H1 (cell line): ENCODE data around the gene CMPK2. TPM values are rescaled to one million over a fixed set of nuclear protein-coding genes. Genes with fewer than 3 reads are reported as not detected.

Experiments
- CTCF ChIA-PET: fragments of 300-600 bp; sonication (Branson Sonifier 250); formaldehyde crosslinking; loops from one replicate; lab custom pipeline; 2021; ENCODE audit not compliant: partially characterized antibody; lab: Charles Lee
- POLR2A ChIA-PET: fragments of 300-600 bp; sonication (Branson Sonifier 250); formaldehyde crosslinking; loops from one replicate; lab custom pipeline; 2021; ENCODE audit warnings: inconsistent platforms; ENCODE audit not compliant: partially characterized antibody; lab: Charles Lee
- DNase-seq, 2 experiments: peaks; one replicate each; pipeline versions ENCODE4 v3.0.0 to v3.0.0-alpha.2; 2010 to 2022; ENCODE audit warnings: low spot score in 2 of 2, low read depth in 1 of 2, mixed read lengths in 1 of 2
- FAIRE-seq: peaks from 2 replicates; lab custom pipeline; 2011; peaks lifted over from hg19 to GRCh38; lab: Jason Lieb, UNC
- H2AFZ ChIP-seq: 2 replicates; pipeline ENCODE4 v1.8.1; 2012; ENCODE audit warnings: low read length, inconsistent platforms
- H2AK5ac ChIP-seq: 2 replicates; pipeline ENCODE4 v1.6.1; 2013; ENCODE audit warnings: low read depth, low read length
- H2BK120ac ChIP-seq: replicated peaks from 2 replicates; pipeline ENCODE3; 2013; ENCODE audit warnings: low read depth, low read length, inconsistent platforms
- H2BK12ac ChIP-seq: 2 replicates; pipeline ENCODE4 v1.6.1; 2013; ENCODE audit warnings: low read depth, low read length
- H2BK15ac ChIP-seq: 2 replicates; pipeline ENCODE4 v1.6.1; 2013; ENCODE audit warnings: low read length
- H2BK20ac ChIP-seq: 2 replicates; pipeline ENCODE4 v1.6.1; 2013; ENCODE audit warnings: low read length
- H2BK5ac ChIP-seq: 2 replicates; pipeline ENCODE4 v1.6.1; 2013; ENCODE audit warnings: low read depth, low read length
- H3K14ac ChIP-seq: 2 replicates; pipeline ENCODE4 v1.6.1; 2013; ENCODE audit warnings: inconsistent platforms; ENCODE audit not compliant: insufficient read length
- H3K18ac ChIP-seq: 2 replicates; pipeline ENCODE4 v1.6.1; 2013; ENCODE audit warnings: low read length; ENCODE audit errors: extremely low read depth
- H3K23ac ChIP-seq: 2 replicates; pipeline ENCODE4 v1.6.1; 2013; ENCODE audit warnings: inconsistent platforms; ENCODE audit not compliant: insufficient read length
- H3K23me2 ChIP-seq: 2 replicates; pipeline ENCODE4 v1.6.1; 2013; ENCODE audit warnings: low read depth, low read length
- H3K27ac ChIP-seq: 2 replicates; pipeline ENCODE4 v1.6.1; 2011; ENCODE audit warnings: low read depth, low read length, inconsistent platforms
- H3K27me3 ChIP-seq, 4 experiments: replicated peaks in 1 of 4; 1 replicate in 1 of 4; 2 replicates in 3 of 4; pipeline versions ENCODE4 v1.6.1 to v1.8.1; 2011 to 2013; ENCODE audit warnings: low read length in 3 of 4, mild to moderate bottlenecking in 3 of 4, inconsistent platforms in 2 of 4, mixed read lengths in 2 of 4, moderate library complexity in 1 of 4; ENCODE audit not compliant: control insufficient read depth in 3 of 4, insufficient read depth in 3 of 4; ENCODE audit errors: extremely low read depth in 1 of 4
- H3K36me3 ChIP-seq, 4 experiments: 2 replicates each; pipeline versions ENCODE4 v1.6.1 to v1.8.1; 2011 to 2013; ENCODE audit warnings: mild to moderate bottlenecking in 4 of 4, low read length in 3 of 4, moderate library complexity in 2 of 4, control low read depth in 1 of 4, inconsistent platforms in 1 of 4; ENCODE audit not compliant: insufficient read depth in 4 of 4, control insufficient read depth in 2 of 4
- H3K4ac ChIP-seq: replicated peaks from 2 replicates; pipeline ENCODE3; 2013; ENCODE audit warnings: low read length, low read depth, mixed read lengths, inconsistent platforms; ENCODE audit not compliant: insufficient read length
- H3K4me1 ChIP-seq, 4 experiments: replicated peaks in 1 of 4; 1 replicate in 1 of 4; 2 replicates in 3 of 4; pipeline versions ENCODE4 v1.6.1 to v1.8.1; 2011 to 2013; ENCODE audit warnings: low read length in 3 of 4, inconsistent platforms in 2 of 4, mixed read lengths in 1 of 4; ENCODE audit not compliant: insufficient read depth in 4 of 4, control insufficient read depth in 3 of 4
- H3K4me2 ChIP-seq, 2 experiments: 2 replicates each; pipeline versions ENCODE4 v1.6.1 to v1.8.1; 2011 to 2013; ENCODE audit warnings: low read depth in 2 of 2, low read length in 2 of 2, control low read depth in 1 of 2, inconsistent platforms in 1 of 2, mild to moderate bottlenecking in 1 of 2; ENCODE audit not compliant: insufficient read depth in 1 of 2
- H3K4me3 ChIP-seq, 4 experiments: fragments of 200-600, 300-600 bp in 1 of 4; sonication (generic), shearing (Covaris generic), sonication (Bioruptor Twin) in 1 of 4; 2 replicates each; pipeline versions ENCODE4 v1.5.1 to v1.8.1; 2011 to 2016; ENCODE audit warnings: low read length in 4 of 4, low read depth in 3 of 4, control low read depth in 2 of 4, inconsistent platforms in 2 of 4, mild to moderate bottlenecking in 2 of 4, mixed read lengths in 1 of 4, moderate library complexity in 1 of 4; ENCODE audit not compliant: insufficient read depth in 2 of 4; ENCODE audit errors: extremely low read depth in 1 of 4
- H3K56ac ChIP-seq: replicated peaks from 2 replicates; pipeline ENCODE3; 2013; ENCODE audit warnings: low read depth, mild to moderate bottlenecking, mixed read lengths, low read length, inconsistent platforms; ENCODE audit not compliant: insufficient read length
- H3K79me1 ChIP-seq: 2 replicates; pipeline ENCODE4 v1.6.1; 2013; ENCODE audit warnings: low read depth, low read length, control low read depth
- H3K79me2 ChIP-seq, 2 experiments: 2 replicates each; pipeline versions ENCODE4 v1.6.1 to v1.8.1; 2012 to 2013; ENCODE audit warnings: low read length in 2 of 2, mild to moderate bottlenecking in 2 of 2, inconsistent platforms in 1 of 2; ENCODE audit not compliant: insufficient read depth in 2 of 2, control insufficient read depth in 1 of 2
- H3K9ac ChIP-seq, 4 experiments: replicated peaks in 1 of 4; 1 replicate in 1 of 4; 2 replicates in 3 of 4; pipeline versions ENCODE4 v1.6.1 to v1.8.1; 2011 to 2013; ENCODE audit warnings: low read depth in 3 of 4, low read length in 3 of 4, control low read depth in 2 of 4, mild to moderate bottlenecking in 2 of 4, moderate library complexity in 2 of 4, inconsistent platforms in 1 of 4; ENCODE audit errors: extremely low read depth in 1 of 4
- H3K9me3 ChIP-seq, 2 experiments: 2 replicates each; pipeline versions ENCODE4 v1.6.1 to v1.8.1; 2012 to 2013; ENCODE audit warnings: mild to moderate bottlenecking in 2 of 2, moderate library complexity in 2 of 2, control low read depth in 1 of 2, inconsistent platforms in 1 of 2, low read depth in 1 of 2, low read length in 1 of 2, mixed read lengths in 1 of 2; ENCODE audit not compliant: insufficient read depth in 2 of 2
- H4K20me1 ChIP-seq, 2 experiments: replicated peaks in 1 of 2; 2 replicates each; pipeline versions ENCODE3 to v1.8.1; 2011 to 2013; ENCODE audit warnings: inconsistent platforms in 2 of 2, low read length in 2 of 2, mild to moderate bottlenecking in 1 of 2; ENCODE audit not compliant: insufficient read depth in 2 of 2, control insufficient read depth in 1 of 2
- H4K5ac ChIP-seq: 2 replicates; pipeline ENCODE4 v1.6.1; 2013; ENCODE audit warnings: low read length, low read depth, mixed read lengths, inconsistent platforms; ENCODE audit not compliant: insufficient read length
- H4K8ac ChIP-seq: 2 replicates; pipeline ENCODE4 v1.8.0; 2013; ENCODE audit warnings: mild to moderate bottlenecking, moderate library complexity, low read length, inconsistent platforms; ENCODE audit not compliant: insufficient read depth; ENCODE audit errors: extremely low read depth
- H4K91ac ChIP-seq: replicated peaks from 2 replicates; pipeline ENCODE3; 2013; ENCODE audit warnings: low read length, mixed read lengths, inconsistent platforms; ENCODE audit not compliant: insufficient read length
- ATF3 ChIP-seq: IDR thresholded peaks from 2 replicates; pipeline ENCODE4 v1.6.1; 2011; ENCODE audit warnings: low read depth, mild to moderate bottlenecking, low read length; ENCODE audit not compliant: insufficient read depth
- CEBPB ChIP-seq: IDR thresholded peaks from 2 replicates; pipeline ENCODE4 v1.6.1; 2012; ENCODE audit warnings: low read depth, low read length
- CHD1 ChIP-seq: IDR thresholded peaks from 2 replicates; pipeline ENCODE4 v1.6.1; 2012; ENCODE audit warnings: low read depth, low read length, improper control_type of control experiment
- CREB1 ChIP-seq: IDR thresholded peaks from 2 replicates; pipeline ENCODE4 v1.6.1; 2012; ENCODE audit warnings: inconsistent platforms
- CTBP2 ChIP-seq: IDR thresholded peaks from 2 replicates; pipeline ENCODE4 v1.7.0; 2011; ENCODE audit warnings: borderline replicate concordance, mild to moderate bottlenecking, moderate library complexity, mixed read lengths, low read length; ENCODE audit not compliant: insufficient read depth, insufficient read length
- EZH2 ChIP-seq: fragments of 200-600 bp; sonication (generic); IDR thresholded peaks from 2 replicates; pipeline ENCODE4 v1.7.1; 2012; ENCODE audit warnings: low read depth, mild to moderate bottlenecking, moderate library complexity, low read length, inconsistent platforms; ENCODE audit not compliant: severe bottlenecking
- JUND ChIP-seq: IDR thresholded peaks from 2 replicates; pipeline ENCODE4 v1.6.1; 2011; ENCODE audit warnings: mild to moderate bottlenecking, improper control_type of control experiment, low read length
- POLR2A ChIP-seq, 2 experiments: IDR thresholded peaks; 1 replicate in 1 of 2; 2 replicates in 1 of 2; pipeline ENCODE4 v1.6.1; 2011; ENCODE audit warnings: low read depth in 2 of 2, low read length in 2 of 2, mild to moderate bottlenecking in 2 of 2; ENCODE audit errors: control extremely low read depth in 1 of 2
- SIX5 ChIP-seq: IDR thresholded peaks from 2 replicates; pipeline ENCODE4 v1.6.1; 2011; ENCODE audit warnings: mild to moderate bottlenecking, low read depth, low read length
- SP2 ChIP-seq: IDR thresholded peaks from 2 replicates; pipeline ENCODE4 v1.6.1; 2012; ENCODE audit warnings: mild to moderate bottlenecking, low read length, inconsistent platforms
- SP4 ChIP-seq: IDR thresholded peaks from 2 replicates; pipeline ENCODE4 v1.6.1; 2012; ENCODE audit warnings: low read length, inconsistent platforms
- TAF1 ChIP-seq: IDR thresholded peaks from 2 replicates; pipeline ENCODE4 v1.6.1; 2011; ENCODE audit warnings: mild to moderate bottlenecking, low read depth, low read length
- TBP ChIP-seq: IDR thresholded peaks from 2 replicates; pipeline ENCODE4 v1.6.1; 2011; ENCODE audit warnings: low read depth, low read length, improper control_type of control experiment
- ZNF274 ChIP-seq: IDR thresholded peaks from 2 replicates; pipeline ENCODE4 v1.7.0; 2012; ENCODE audit warnings: low read length, borderline replicate concordance; ENCODE audit errors: extremely low read depth
- WGBS, 2 experiments: shearing (Covaris generic) in 1 of 2; methylation state at CpG; one replicate each; pipeline versions ENCODE4 v1.1.6 to v1.1.7; 2013 to 2015; ENCODE audit warnings: low lambda C conversion rate in 2 of 2, mixed read lengths in 2 of 2, inconsistent platforms in 1 of 2, low coverage in 1 of 2, missing lambda C conversion rate in 1 of 2; ENCODE audit not compliant: insufficient replicate concordance in 2 of 2, insufficient coverage in 1 of 2, insufficient read length in 1 of 2; ENCODE audit errors: extremely low coverage in 1 of 2, missing lambda C conversion rate in 1 of 2; 5-methylcytosine and 5-hydroxymethylcytosine counted together
- polyA plus RNA-seq, 7 experiments: library from polyadenylated mRNA; depleted of rRNA in 3 of 7; stranded (reverse) in 5 of 7; unstranded in 2 of 7; fragments of >200 nt in 5 of 7; fragments of 200-250 nt in 2 of 7; gene quantifications; 1 replicate in 5 of 7; 2 replicates in 1 of 7; 4 replicates in 1 of 7; pipeline versions ENCODE4 v1.2.1 to v1.2.3, GENCODE V29; 2011 to 2013; ENCODE audit warnings: missing spikeins in 2 of 7, mixed read lengths in 2 of 7
- total RNA-seq: library from RNA; stranded (reverse); fragmentation: NEBNext Ultra II Directional; extraction: Animal tissue kit (Norgen Biotek cat#: 25700); gene quantifications from 2 replicates; pipeline ENCODE4 v1.2.1, GENCODE V29; 2021
- TF ChIP-seq, protein P1 (sequence below): IDR thresholded peaks from 2 replicates; pipeline ENCODE4 v1.6.1; 2012; ENCODE audit warnings: inconsistent platforms

The CMPK2 gene
- total and polyA plus RNA-seq, 2 of the 8 experiments (the other 6 are each of a cell fraction or from before 2014, with no cell fraction given): 0.28 to 0.53 TPM

DNA sequence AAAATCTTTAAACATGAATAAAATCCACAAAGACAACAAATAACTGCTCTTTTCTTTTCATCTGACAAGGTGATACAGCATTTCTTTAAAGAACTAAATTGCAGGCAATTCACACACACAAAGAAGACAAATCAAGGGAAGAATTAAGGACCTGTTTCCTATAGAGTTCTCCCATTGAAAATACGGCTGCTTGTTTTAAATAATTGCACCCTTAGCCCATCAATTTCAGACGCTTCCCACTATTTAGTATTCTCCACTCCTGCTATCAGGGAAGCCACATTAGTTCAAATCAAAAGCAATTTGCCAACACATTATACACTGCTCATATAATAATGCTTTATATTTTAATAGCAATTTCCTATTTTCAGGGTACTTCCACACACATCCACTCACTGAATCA is 11.3 kb downstream of the CMPK2 start:
- no peak overlapping the region for H2BK120ac ChIP-seq
- H3K4me2 ChIP-seq: no peak overlapping the region
- no peak overlapping the region for H3K27ac ChIP-seq
- H2BK15ac ChIP-seq: no peak overlapping the region
- no peak overlapping the region for H3K18ac ChIP-seq
- no peak overlapping the region for H2BK12ac ChIP-seq
- H3K23me2 ChIP-seq: no peaks in the 10 kb centered on the region
- no peaks in the 10 kb centered on the region for H3K36me3 ChIP-seq
- DNase-seq (no peak), FAIRE-seq (no peak)
- H4K91ac ChIP-seq: no peak overlapping the region
- H3K56ac ChIP-seq: no peak overlapping the region
- H3K4me3 ChIP-seq: no peak overlapping the region
- no peak overlapping the region for H2AFZ ChIP-seq
- H3K9ac ChIP-seq: no peak overlapping the region
- H4K8ac ChIP-seq: no peak overlapping the region
- H3K4ac ChIP-seq: no peak overlapping the region
- no peak overlapping the region for H2BK5ac ChIP-seq
- ChIA-PET POLR2A (interaction anchor here (0.6 kb wide), 1 partner anchor 100 kb away, joined by 5 read pairs; no protein-coding TSS in a partner anchor), CTCF (interaction anchor here (0.6 kb wide), 2 partner anchors 22 to 38 kb away, joined by 3 read pairs; no protein-coding TSS in a partner anchor)
- H3K4me1 ChIP-seq: 0 out of 7 replicates have a peak, but pooled peaks cover 0 to 2% (median 0%) of the 10 kb centered on the region in 4 experiments
- no peaks in the 10 kb centered on the region for H3K79me1 ChIP-seq
- no peak overlapping the region for H4K5ac ChIP-seq
- H4K20me1 ChIP-seq: no peaks in the 10 kb centered on the region
- H2BK20ac ChIP-seq: no peak overlapping the region
- no peak overlapping the region for H3K14ac ChIP-seq
- no peak overlapping the region for H2AK5ac ChIP-seq
- H3K79me2 ChIP-seq: no peaks in the 10 kb centered on the region
- H3K23ac ChIP-seq: no peak overlapping the region
- no peaks in the 10 kb centered on the region for H3K27me3 ChIP-seq
- H3K9me3 ChIP-seq: peaks cover 13 to 16% of the 10 kb centered on the region in 2 experiments; a peak in 2 of 4 replicates
- 63% methylated on average over 2 of the region's 2 CpGs; no CpG with 5 or more reads in 1 of the 2 experiments for WGBS, 2 experiments
- no peak for TF ChIP-seq SP4
- no peak for TF ChIP-seq ATF3
- no peak for TF ChIP-seq TBP
- no peak for TF ChIP-seq ZNF274
- TF ChIP-seq JUND: no peak
- no peak for TF ChIP-seq CREB1
- TF ChIP-seq CTBP2: no peak
- no peak for TF ChIP-seq SIX5
- no peak for TF ChIP-seq POLR2A (IDR thresholded peaks at IDR 0.05; ENCODE audit: control extremely low read depth in 1 of 2, low read depth in 2 of 2, low read length in 2 of 2)
- TF ChIP-seq SP2: no peak
- no peak for TF ChIP-seq CEBPB
- no peak for TF ChIP-seq TAF1
- no peak for TF ChIP-seq CHD1
- TF ChIP-seq, protein P1, sequence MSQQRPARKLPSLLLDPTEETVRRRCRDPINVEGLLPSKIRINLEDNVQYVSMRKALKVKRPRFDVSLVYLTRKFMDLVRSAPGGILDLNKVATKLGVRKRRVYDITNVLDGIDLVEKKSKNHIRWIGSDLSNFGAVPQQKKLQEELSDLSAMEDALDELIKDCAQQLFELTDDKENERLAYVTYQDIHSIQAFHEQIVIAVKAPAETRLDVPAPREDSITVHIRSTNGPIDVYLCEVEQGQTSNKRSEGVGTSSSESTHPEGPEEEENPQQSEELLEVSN: no peak
- no peak for TF ChIP-seq EZH2
